NCI-H2081 (cell line): ENCODE results near the gene MVK.
A peak's percentile ranks its signal among the peaks of the same experiment; 100 is the strongest.

Experiments
- DNase-seq, 2 experiments: peaks; one replicate each; lab custom pipeline; 2025; lab: John Stamatoyannopoulos, UW

The MVK gene

GRCh38 chr12:109573029-109573913 lies at the start of gene MVK, which contains the start of gene MMAB:
Gene MVK (plus strand): TSS chr12:109573794. CDS start chr12:109574823, 1,029 bp downstream.
Gene MMAB (minus strand): TSS chr12:109573504. CDS start chr12:109573480, 24 bp downstream.
- peak; percentile 99 to 100 for DNase-seq

GRCh38 chr12:109524466-109525278 lies 48.9 kb upstream of the MVK start:
- DNase-seq, result no peak

GRCh38 chr12:109525279-109525585 lies 48.4 kb upstream of the MVK start:
- DNase-seq, result no peak

- peak in 1 of 2 experiments; percentile 22 for DNase-seq
These were observed 46.0 kb upstream of the MVK start for GRCh38 chr12:109527489-109528123.

- DNase-seq, result no peak
These were observed 43.6 kb upstream of the MVK start for GRCh38 chr12:109529691-109530640.

GRCh38 chr12:109531411-109531810 lies 42.2 kb upstream of the MVK start:
- DNase-seq, result no peak

GRCh38 chr12:109532721-109533486 lies 40.7 kb upstream of the MVK start:
- DNase-seq, result no peak

GRCh38 chr12:109533487-109533740 lies 40.2 kb upstream of the MVK start:
- no peak for DNase-seq

GRCh38 chr12:109534456-109534855 lies 39.1 kb upstream of the MVK start:
- no peak for DNase-seq

GRCh38 chr12:109535231-109535862 lies 38.2 kb upstream of the MVK start:
- DNase-seq, result no peak

- DNase-seq, result no peak
These were observed 37.7 kb upstream of the MVK start for GRCh38 chr12:109535863-109536250.

GRCh38 chr12:109537136-109537535 lies 36.5 kb upstream of the MVK start:
- DNase-seq, result no peak

- no peak for DNase-seq
These were observed 35.3 kb upstream of the MVK start for GRCh38 chr12:109538191-109538863.

- DNase-seq, result no peak
These were observed 34.1 kb upstream of the MVK start for GRCh38 chr12:109539508-109539907.

- no peak for DNase-seq
These were observed 32.8 kb upstream of the MVK start for GRCh38 chr12:109540526-109541412.

GRCh38 chr12:109541413-109541726 lies 32.2 kb upstream of the MVK start:
- no peak for DNase-seq

- no peak for DNase-seq
These were observed 31.6 kb upstream of the MVK start for GRCh38 chr12:109542014-109542413.

- DNase-seq, result no peak
These were observed 30.7 kb upstream of the MVK start for GRCh38 chr12:109542876-109543275.

- peak; percentile 13 to 31 for DNase-seq
These were observed 28.6 kb upstream of the MVK start for GRCh38 chr12:109544955-109545531.
